HEK293 (cell line): ENCODE measurements around the gene HDAC11.

ENCODE experiments used
- ATF2 ChIP-seq: fragments of 450-650 bp; formaldehyde crosslinking; IDR thresholded peaks from 2 replicates; pipeline ENCODE4 v1.5.1; 2016; ENCODE audit warnings: missing biosample characterization, missing genetic modification characterization, low read depth
- BCL11A ChIP-seq: fragments of 450-650 bp; formaldehyde crosslinking; IDR thresholded peaks from 2 replicates; pipeline ENCODE4 v1.5.1; 2016; ENCODE audit warnings: low read depth, missing biosample characterization, missing genetic modification characterization
- CTCF ChIP-seq: fragments of 450-650 bp; formaldehyde crosslinking; IDR thresholded peaks from 2 replicates; pipeline ENCODE4 v1.5.1; 2016; ENCODE audit warnings: missing biosample characterization, missing genetic modification characterization
- ZNF24 ChIP-seq: fragments of 450-650 bp; formaldehyde crosslinking; IDR thresholded peaks from 2 replicates; pipeline ENCODE4 v1.5.1; 2016; ENCODE audit warnings: missing biosample characterization, missing genetic modification characterization
- ZNF274 ChIP-seq, 2 experiments: fragments of 200-500 bp in 1 of 2; fragments of 450-650 bp in 1 of 2; sonication (Bioruptor generic) in 1 of 2; formaldehyde crosslinking in 1 of 2; IDR thresholded peaks; 2 replicates each; pipeline versions ENCODE4 v1.5.1 to v1.6.1; 2014 to 2016; ENCODE audit warnings: borderline replicate concordance in 1 of 2, inconsistent platforms in 1 of 2, low read length in 1 of 2, missing biosample characterization in 1 of 2, missing genetic modification characterization in 1 of 2
- ZNF558 ChIP-seq: fragments of 450-650 bp; formaldehyde crosslinking; IDR thresholded peaks from 2 replicates; pipeline ENCODE4 v1.5.1; 2016; ENCODE audit warnings: missing biosample characterization, missing genetic modification characterization
- ZNF704 ChIP-seq: fragments of 450-650 bp; formaldehyde crosslinking; IDR thresholded peaks from 2 replicates; pipeline ENCODE4 v1.5.1; 2016; ENCODE audit warnings: missing biosample characterization, missing genetic modification characterization
- TF ChIP-seq, protein P1 (sequence below): fragments of 450-650 bp; formaldehyde crosslinking; IDR thresholded peaks from 2 replicates; pipeline ENCODE4 v1.5.1; 2016; ENCODE audit warnings: missing biosample characterization, missing genetic modification characterization

GRCh38 chr3:13474776-13475303 is 5.3 kb upstream of the HDAC11 start:
- TF ChIP-seq ATF2, result no peak
- no peak for TF ChIP-seq ZNF274 (IDR thresholded peaks at IDR 0.05; ENCODE audit: low read length)
- no peak for TF ChIP-seq ZNF274 (tag by site-specific recombination; IDR thresholded peaks at IDR 0.05; ENCODE audit: borderline replicate concordance)
- TF ChIP-seq ZNF24 (tag by site-specific recombination), result no peak
- TF ChIP-seq ZNF558 (tag by site-specific recombination), result no peak
- TF ChIP-seq CTCF, result no peak
- no peak for TF ChIP-seq BCL11A
- TF ChIP-seq, protein P1, sequence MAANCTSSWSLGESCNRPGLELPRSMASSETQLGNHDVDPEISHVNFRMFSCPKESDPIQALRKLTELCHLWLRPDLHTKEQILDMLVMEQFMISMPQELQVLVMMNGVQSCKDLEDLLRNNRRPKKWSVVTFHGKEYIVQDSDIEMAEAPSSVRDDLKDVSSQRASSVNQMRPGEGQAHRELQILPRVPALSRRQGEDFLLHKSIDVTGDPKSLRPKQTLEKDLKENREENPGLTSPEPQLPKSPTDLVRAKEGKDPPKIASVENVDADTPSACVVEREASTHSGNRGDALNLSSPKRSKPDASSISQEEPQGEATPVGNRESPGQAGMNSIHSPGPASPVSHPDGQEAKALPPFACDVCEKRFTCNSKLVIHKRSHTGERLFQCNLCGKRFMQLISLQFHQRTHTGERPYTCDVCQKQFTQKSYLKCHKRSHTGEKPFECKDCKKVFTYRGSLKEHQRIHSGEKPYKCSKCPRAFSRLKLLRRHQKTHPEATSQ (tag by site-specific recombination), result no peak
- no peak for TF ChIP-seq ZNF704 (tag by site-specific recombination)
